HepG2 (cell line): ENCODE measurements around the gene IL27RA. TPM values are rescaled to one million over a fixed set of nuclear protein-coding genes. Genes with fewer than 3 reads are reported as not detected.

Source experiments
- BHLHE40 ChIP-seq: IDR thresholded peaks from 2 replicates; pipeline ENCODE4 v1.6.1; 2011; ENCODE audit warnings: low read length, improper control_type of control experiment
- DMAP1 ChIP-seq: IDR thresholded peaks from 2 replicates; pipeline ENCODE4 v1.6.1; 2016
- EP300 ChIP-seq, 3 experiments: sonication (generic) in 1 of 3; formaldehyde crosslinking in 1 of 3; IDR thresholded peaks; 2 replicates each; pipeline versions ENCODE4 v1.5.1 to v1.6.1; 2011 to 2020; ENCODE audit warnings: low read depth in 2 of 3, low read length in 2 of 3, borderline replicate concordance in 1 of 3, improper control_type of control experiment in 1 of 3, mild to moderate bottlenecking in 1 of 3, missing genetic modification reagents in 1 of 3, moderate library complexity in 1 of 3
- IRF2 ChIP-seq: IDR thresholded peaks from 2 replicates; pipeline ENCODE4 v1.6.1; 2018; ENCODE audit warnings: missing genetic modification reagents, missing compliant biosample characterization
- JARID2 ChIP-seq: sonication (generic); formaldehyde crosslinking; IDR thresholded peaks from 2 replicates; pipeline ENCODE4 v1.8.1; 2023; ENCODE audit warnings: missing genetic modification reagents, inconsistent platforms; ENCODE audit not compliant: insufficient replicate concordance
- POLR2A ChIP-seq, 2 experiments: IDR thresholded peaks; 2 replicates each; pipeline ENCODE4 v1.6.1; 2011; ENCODE audit warnings: low read depth in 2 of 2, low read length in 2 of 2, mild to moderate bottlenecking in 1 of 2, moderate library complexity in 1 of 2; ENCODE audit not compliant: insufficient read depth in 1 of 2
- RBAK ChIP-seq: sonication (generic); formaldehyde crosslinking; IDR thresholded peaks from 2 replicates; pipeline ENCODE4 v1.5.1; 2020; ENCODE audit warnings: mild to moderate bottlenecking, missing genetic modification reagents
- TBL1XR1 ChIP-seq: fragments of 150-350 bp; IDR thresholded peaks from 2 replicates; pipeline ENCODE4 v1.6.1; 2014; ENCODE audit warnings: borderline replicate concordance, low read length; ENCODE audit not compliant: partially characterized antibody
- ZBED4 ChIP-seq: sonication (generic); formaldehyde crosslinking; IDR thresholded peaks from 2 replicates; pipeline ENCODE4 v1.4.0; 2020; ENCODE audit warnings: missing genetic modification reagents, borderline replicate concordance
- ZBTB10 ChIP-seq: sonication (generic); formaldehyde crosslinking; IDR thresholded peaks from 2 replicates; pipeline ENCODE4 v1.4.0; 2020; ENCODE audit warnings: missing genetic modification reagents, borderline replicate concordance
- ZMAT3 ChIP-seq: sonication (generic); formaldehyde crosslinking; conservative IDR thresholded peaks from 2 replicates; pipeline ENCODE4 v1.7.0; 2021; ENCODE audit warnings: missing genetic modification reagents
- ZNF18 ChIP-seq: sonication (generic); formaldehyde crosslinking; IDR thresholded peaks from 2 replicates; pipeline ENCODE4 v1.8.0; 2022; ENCODE audit warnings: mild to moderate bottlenecking, missing genetic modification reagents; ENCODE audit not compliant: insufficient replicate concordance
- ZNF276 ChIP-seq: sonication (generic); formaldehyde crosslinking; IDR thresholded peaks from 2 replicates; pipeline ENCODE4 v1.4.0; 2020; ENCODE audit warnings: mild to moderate bottlenecking, low read depth, missing genetic modification reagents
- ZNF329 ChIP-seq: sonication (generic); formaldehyde crosslinking; IDR thresholded peaks from 2 replicates; pipeline ENCODE4 v1.9.0; 2021; ENCODE audit warnings: low read depth, mild to moderate bottlenecking, missing genetic modification reagents
- ZNF766 ChIP-seq: sonication (generic); formaldehyde crosslinking; IDR thresholded peaks from 2 replicates; pipeline ENCODE4 v1.5.0; 2020; ENCODE audit warnings: missing genetic modification reagents, borderline replicate concordance
- ZNF768 ChIP-seq: sonication (generic); formaldehyde crosslinking; IDR thresholded peaks from 2 replicates; pipeline ENCODE4 v1.4.0; 2020; ENCODE audit warnings: missing genetic modification reagents
- ZNF784 ChIP-seq: sonication (generic); formaldehyde crosslinking; IDR thresholded peaks from 2 replicates; pipeline ENCODE4 v1.5.1; 2020; ENCODE audit warnings: missing genetic modification reagents, mild to moderate bottlenecking, borderline replicate concordance
- polyA plus RNA-seq, 8 experiments: library from polyadenylated mRNA; depleted of rRNA in 3 of 8; stranded (reverse) in 7 of 8; unstranded in 1 of 8; fragments of >200 nt; fragmentation: Illumina TruSeq in 4 of 8; extraction: Trizol in 4 of 8; gene quantifications; 2 replicates each; pipeline versions ENCODE4 v1.2.1 to v1.2.3, GENCODE V29; 2011 to 2016; ENCODE audit warnings: low read depth in 4 of 8, missing spikeins in 1 of 8, mixed read lengths in 1 of 8; ENCODE audit not compliant: insufficient read depth in 1 of 8
- total RNA-seq, 5 experiments: library from RNA; depleted of rRNA; stranded (reverse); fragments of >200 nt; fragmentation: Illumina TruSeq; extraction: Trizol; gene quantifications; 2 replicates each; pipeline ENCODE4 v1.2.3, GENCODE V29; 2016; ENCODE audit warnings: low read depth in 1 of 5

Gene IL27RA
- total and polyA plus RNA-seq, 2 of the 13 experiments (the other 11 are each of a cell fraction or from before 2014, with no cell fraction given) = 3.5 to 8.1 TPM

- TF ChIP-seq ZBED4 (CRISPR knock-in tag) (no peak), ZNF768 (CRISPR knock-in tag) (no peak), ZNF766 (CRISPR knock-in tag) (no peak), ZNF329 (CRISPR knock-in tag) (0 out of 2 replicates have a peak, but pooled peaks have one; percentile 24), ZBTB10 (no peak; the same call in 1 of the 2 replicates), RBAK (no peak), ZMAT3 (no peak), ZNF276 (no peak), JARID2 (CRISPR knock-in tag) (no peak), BHLHE40 (peak; percentile 22; the same call in 1 of the 2 replicates), DMAP1 (CRISPR knock-in tag) (0 out of 2 replicates have a peak, but pooled peaks have one; percentile 5), POLR2A (IDR thresholded peaks at IDR 0.05; ENCODE audit: insufficient read depth in 1 of 2, low read depth in 2 of 2, low read length in 2 of 2) (peak in 1 of 2 experiments; percentile 62; a peak in 2 of 4 replicates), IRF2 (no peak), ZNF784 (no peak), EP300 (IDR thresholded peaks at IDR 0.05; ENCODE audit: low read depth in 2 of 2, low read length in 2 of 2) (no peak), EP300 (CRISPR knock-in tag; IDR thresholded peaks at IDR 0.05; ENCODE audit: borderline replicate concordance) (no peak), ZNF18 (no peak), TBL1XR1 (no peak)
Observed at GRCh38 chr19:14072535-14073260, 41.1 kb downstream of the IL27RA start, which contains the start of gene MISP3 (continued).
